SK-N-SH (cell line): ENCODE data around the gene EPB41L4B.

ENCODE experiments used
- CHD2 ChIP-seq: fragments of 150-350 bp; IDR thresholded peaks from 2 replicates; pipeline ENCODE4 v1.6.1; 2018; ENCODE audit warnings: low read length; ENCODE audit not compliant: partially characterized antibody
- RAD21 ChIP-seq: IDR thresholded peaks from 2 replicates; pipeline ENCODE4 v1.6.1; 2012; ENCODE audit warnings: mild to moderate bottlenecking, low read length

DNA sequence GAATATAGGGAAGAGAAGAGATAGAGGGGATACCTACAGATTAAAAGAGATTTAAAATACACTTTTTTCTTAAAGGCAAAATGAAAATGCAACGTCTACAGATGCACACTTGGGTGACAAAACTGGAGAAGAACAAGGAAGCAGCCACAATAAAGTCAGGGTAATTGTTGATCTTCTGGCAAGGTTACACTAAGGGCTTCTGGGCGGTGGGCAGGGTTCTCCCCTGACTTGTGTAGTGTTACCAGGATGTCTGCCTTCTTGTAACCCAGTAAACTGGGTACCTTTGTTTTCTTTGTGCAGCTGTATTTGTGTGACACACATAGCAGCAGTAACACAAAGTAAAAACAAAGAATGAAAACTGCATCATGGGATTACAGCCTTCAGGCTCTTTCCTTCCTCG, 37.8 kb downstream of the EPB41L4B start:
- TF ChIP-seq RAD21 (no peak), CHD2 (no peak)
